Pons (tissue), 1 donor: ENCODE data around the gene NXT2.
"Not testable (repeated sequence)": the region's sequence is repeated elsewhere in the genome, so short reads cannot be mapped to it uniquely, and the experiment has no call there.

Experiments
- DNase-seq: peaks from one replicate; pipeline ENCODE4 v3.0.0-alpha.2; 2016; ENCODE audit warnings: low spot score

NXT2 gene

DNA sequence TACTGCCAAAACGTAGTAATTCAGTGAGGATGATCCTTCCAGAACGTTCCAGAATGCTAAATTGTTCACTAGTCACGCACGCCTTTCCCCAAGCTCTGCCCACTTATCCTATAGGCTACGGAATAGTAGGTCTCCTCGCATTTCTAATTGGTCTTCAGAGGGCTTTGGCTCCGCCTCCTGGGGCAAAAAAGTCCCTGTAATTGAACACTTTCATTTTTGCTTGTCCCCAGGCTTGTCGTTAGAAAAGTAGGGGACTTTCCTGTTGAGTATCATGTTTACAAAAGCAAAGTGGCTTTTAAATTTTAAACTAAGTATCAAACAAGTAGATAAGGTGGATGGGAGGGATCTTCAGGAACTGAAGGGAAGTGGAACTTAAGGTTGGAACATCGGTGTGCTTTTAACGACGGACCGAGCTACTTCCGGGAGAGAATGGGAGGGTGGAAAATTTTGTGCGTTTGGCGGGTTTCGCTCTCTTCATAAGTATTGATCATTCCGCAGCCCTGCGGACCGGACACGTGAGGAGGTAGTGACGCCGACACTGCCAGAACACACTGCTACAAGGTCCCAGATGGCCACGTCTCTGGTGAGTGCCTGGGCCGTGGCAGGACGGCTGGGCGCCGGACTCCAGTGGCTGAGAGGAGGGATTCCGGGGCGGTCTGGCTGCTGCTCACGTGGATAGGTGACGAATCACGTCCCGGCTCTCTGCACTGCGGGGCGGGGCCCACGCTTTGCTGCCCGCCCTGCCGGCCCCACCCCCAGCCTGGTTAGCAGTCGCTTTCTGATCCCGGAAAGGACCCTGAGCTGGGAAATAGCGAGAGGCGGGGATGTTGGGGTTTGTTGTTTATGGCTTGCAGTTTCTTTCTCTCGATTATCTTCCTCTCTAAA is at the start of gene NXT2:
Gene NXT2 (plus strand): TSS at position 406 of the 885 bp plus-strand sequence. CDS start 163 bp downstream, at position 569.
- peak; percentile 86 for DNase-seq

- DNase-seq, result peak; percentile 5
Measured at GRCh38 chrX:109487640-109488039, 49.0 kb upstream of the NXT2 start.

GRCh38 chrX:109489174-109489573 is 47.5 kb upstream of the NXT2 start:
- DNase-seq, result no peak

DNA sequence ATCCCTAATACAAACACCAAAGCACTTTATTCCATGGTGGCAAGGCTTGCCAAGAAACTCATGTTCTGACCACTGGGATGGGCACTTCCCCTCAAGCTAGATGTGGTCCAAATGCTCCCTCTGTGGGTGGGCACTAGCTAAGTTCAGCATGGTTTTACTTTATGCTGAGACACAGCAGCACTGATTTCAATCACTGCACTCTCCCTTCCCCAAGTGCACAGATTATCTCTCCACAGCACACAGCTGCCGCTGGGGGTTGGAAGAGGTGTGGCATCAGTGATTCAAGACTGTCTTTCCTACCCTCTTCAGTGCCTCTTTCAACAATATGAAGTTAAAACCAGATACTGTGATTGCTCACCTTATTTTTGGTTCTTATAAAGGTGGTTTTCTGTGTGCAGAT is 38.2 kb upstream of the NXT2 start:
- DNase-seq, result no peak

DNA sequence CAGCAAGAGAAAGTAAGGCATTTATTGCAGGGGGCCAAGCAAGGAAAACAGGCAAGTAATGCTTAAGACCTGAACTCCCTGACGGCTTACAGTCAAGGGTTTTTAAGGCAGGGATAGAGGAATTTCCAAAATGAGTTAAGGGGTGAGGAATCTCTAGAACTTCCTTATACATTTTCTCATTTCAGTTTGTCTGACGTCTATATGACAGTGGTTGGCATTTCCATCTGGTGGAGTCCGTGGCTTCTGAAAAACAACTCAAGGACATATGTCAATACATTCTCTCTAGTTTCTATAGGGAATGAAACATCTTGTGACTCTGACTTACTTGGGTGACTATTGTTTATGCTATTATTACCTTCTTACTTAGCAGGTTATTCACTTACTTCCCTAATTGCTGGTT is 35.5 kb upstream of the NXT2 start:
- DNase-seq, result no peak

DNA sequence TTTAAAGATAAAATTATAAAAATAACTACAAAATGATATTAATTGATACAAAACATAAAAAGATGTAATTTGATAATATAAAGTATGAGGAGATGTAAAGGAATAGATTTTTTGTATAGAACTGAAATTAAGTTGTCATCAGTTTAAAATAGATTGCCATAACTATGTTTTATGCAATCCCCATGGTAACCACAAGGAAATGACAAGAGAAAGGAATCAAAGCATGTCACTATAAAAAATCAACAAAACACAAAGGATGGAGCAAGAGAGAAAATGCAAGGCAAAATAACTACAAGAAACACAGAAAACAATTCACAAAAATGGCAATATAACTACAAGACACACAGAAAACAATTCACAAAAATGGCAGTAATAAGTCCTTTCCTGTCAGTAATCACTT is 27.7 kb upstream of the NXT2 start:
- no peak for DNase-seq

DNA sequence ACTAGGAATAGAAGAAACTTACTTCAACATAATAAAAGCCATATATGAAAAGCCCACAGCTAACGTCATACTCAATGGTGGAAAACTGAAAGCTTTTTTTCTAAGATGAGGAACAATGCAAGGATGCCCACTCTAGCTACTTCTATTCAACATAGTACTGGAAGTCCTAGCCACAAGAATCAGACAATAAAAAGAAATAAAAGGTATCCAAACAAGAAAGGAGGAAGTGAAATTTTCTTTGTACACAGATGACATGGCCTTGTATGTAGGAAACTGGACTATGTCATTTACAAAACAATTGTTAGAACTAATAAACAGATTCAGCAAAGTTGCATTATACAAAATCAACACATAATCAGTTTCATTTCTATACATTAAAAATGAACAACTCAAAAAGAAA is 25.5 kb upstream of the NXT2 start:
- no peak for DNase-seq

- DNase-seq, result no peak
Measured at GRCh38 chrX:109519001-109519400, 17.6 kb upstream of the NXT2 start.

DNA sequence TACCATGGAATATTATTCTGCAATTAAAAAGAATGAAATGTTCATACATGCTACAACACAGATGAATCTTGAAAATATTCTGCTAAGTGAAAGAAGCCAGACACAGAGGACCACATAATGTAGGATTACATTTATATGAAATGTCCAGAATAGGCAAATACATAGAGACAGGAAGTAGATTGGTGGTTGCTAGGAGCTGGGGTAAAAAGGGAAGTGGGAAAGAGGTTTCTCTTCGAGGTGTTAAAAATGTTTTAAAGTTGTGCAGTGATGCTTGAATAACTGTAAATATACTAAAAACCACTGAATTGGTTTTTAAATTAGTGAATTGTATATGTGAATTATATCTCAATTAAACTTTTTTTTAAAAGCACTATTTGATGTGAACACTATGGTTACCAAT is 3.6 kb upstream of the NXT2 start:
- no peak for DNase-seq

GRCh38 chrX:109533631-109534030 is 3.0 kb upstream of the NXT2 start:
- no peak for DNase-seq

- DNase-seq, result no peak
Measured at GRCh38 chrX:109534933-109535332, 1.7 kb upstream of the NXT2 start.

GRCh38 chrX:109535578-109535977 is 1.1 kb upstream of the NXT2 start:
- DNase-seq, result no peak

GRCh38 chrX:109537324-109537665 is 651 bp downstream of the NXT2 start:
- no peak for DNase-seq

DNA sequence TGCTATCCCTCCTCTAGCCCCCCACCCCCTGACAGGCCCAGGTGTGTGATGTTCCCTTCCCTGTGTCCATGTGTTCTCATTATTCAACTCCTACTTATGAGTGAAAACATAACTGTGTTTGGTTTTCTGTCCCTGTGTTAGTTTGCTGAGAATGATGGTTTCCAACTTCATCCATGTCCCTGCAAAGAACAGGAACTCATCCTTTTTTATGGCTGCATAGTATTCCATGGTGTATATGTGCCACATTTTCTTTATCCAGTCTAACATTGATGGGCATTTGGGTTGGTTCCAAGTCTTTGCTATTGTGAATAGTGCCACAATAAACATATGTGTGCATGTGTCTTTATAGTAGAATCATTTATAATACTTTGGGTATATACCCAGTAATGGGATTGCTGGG is 2.4 kb downstream of the NXT2 start:
- DNase-seq, result not testable (repeated sequence)

GRCh38 chrX:109553862-109554261 is 17.2 kb downstream of the NXT2 start:
- no peak for DNase-seq

DNA sequence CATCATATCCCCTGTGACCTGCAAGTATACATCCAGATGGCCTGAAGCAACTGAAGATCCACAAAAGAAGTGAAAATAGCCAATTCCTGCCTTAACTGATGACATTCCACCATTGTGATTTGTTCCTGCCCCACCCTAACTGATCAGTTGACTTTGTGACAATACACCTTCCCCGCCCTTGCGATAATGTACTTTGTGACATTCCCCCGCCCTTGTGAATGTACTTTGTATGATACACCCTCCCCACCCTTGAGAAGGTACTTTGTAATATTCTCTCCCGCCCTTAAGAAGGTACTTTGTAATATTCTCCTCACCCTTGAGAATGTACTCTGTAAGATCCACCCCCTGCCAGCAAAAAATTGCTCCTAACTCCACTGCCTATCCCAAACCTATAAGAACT is 39.4 kb downstream of the NXT2 start:
- not testable (repeated sequence) for DNase-seq

GRCh38 chrX:109577055-109577454 is 40.4 kb downstream of the NXT2 start:
- DNase-seq, result no peak

DNA sequence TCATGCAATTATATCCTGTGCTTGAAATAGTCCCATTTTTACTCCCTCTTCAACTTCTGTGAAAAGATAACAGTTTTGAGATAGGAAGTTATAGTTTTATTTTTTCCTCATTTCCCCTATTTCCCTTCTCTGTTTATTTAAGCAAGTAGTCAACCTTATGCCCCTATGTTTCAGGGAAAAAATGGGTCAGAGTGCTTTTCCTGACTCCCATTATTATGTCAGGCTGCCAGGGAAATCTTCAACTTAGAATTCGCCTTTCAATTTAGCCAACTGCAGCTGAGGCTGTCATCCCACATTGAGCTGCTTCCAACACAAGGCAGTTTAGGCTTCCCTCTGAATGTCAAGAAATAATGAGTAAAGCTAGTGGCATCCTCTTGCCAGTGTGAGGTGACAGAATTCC is 42.3 kb downstream of the NXT2 start:
- no peak for DNase-seq

- no peak for DNase-seq
Measured at GRCh38 chrX:109585488-109585887, 48.8 kb downstream of the NXT2 start.

DNA sequence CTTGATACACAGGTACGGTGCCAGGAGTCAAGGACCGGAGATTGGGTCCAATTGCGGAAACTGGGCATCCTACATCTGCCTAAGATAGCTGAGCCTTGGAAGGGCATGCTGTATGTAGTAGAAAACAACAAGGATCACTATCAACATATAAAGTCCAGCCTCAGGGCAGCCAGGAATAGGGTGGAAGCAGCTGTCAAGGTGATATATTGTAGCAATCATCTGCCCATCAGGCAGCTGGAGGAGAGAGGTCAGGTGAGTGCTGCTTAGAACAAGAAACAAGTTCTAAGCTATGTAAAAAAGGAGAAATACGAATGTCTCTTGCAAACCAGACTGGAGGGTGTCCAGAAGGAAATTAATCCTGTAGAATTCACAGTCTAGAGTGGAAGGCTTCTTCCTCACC is 53.5 kb downstream of the NXT2 start:
- DNase-seq, result no peak
